Muscle of back (tissue), 11 donors: ENCODE data around the gene PRSS57. TPM values are rescaled to one million over a fixed set of nuclear protein-coding genes. Genes with fewer than 3 reads are reported as not detected.
A peak's percentile ranks its signal among the peaks of the same experiment; 100 is the strongest.

Experiments used
- DNase-seq, 3 donors: peaks; one replicate each; pipeline versions ENCODE4 v3.0.0 to v3.0.0-alpha.2; 2013
- polyA plus RNA-seq, 10 donors: library from polyadenylated mRNA; unstranded; fragments of 120-200 nt; gene quantifications; one replicate each; pipeline ENCODE4 v1.2.1, GENCODE V29; 2013; ENCODE audit not compliant: insufficient read length in 10 of 10

PRSS57 gene
- polyA plus RNA-seq, 10 donors: 0.19 to 0.35 (median 0.26) TPM; not detected in 6

- DNase-seq: no peak
Observed at GRCh38 chr19:694481-695351, 536 bp downstream of the PRSS57 start.

- no peak for DNase-seq
Observed at GRCh38 chr19:690203-690602, 5.0 kb downstream of the PRSS57 start.

- no peak for DNase-seq
Observed at GRCh38 chr19:688992-689391, 6.3 kb downstream of the PRSS57 start.

GRCh38 chr19:688214-688613 is 7.0 kb downstream of the PRSS57 start:
- no peak for DNase-seq

GRCh38 chr19:687569-688166 is 7.6 kb downstream of the PRSS57 start:
- no peak for DNase-seq

- DNase-seq: no peak
Observed at GRCh38 chr19:686589-687297, 8.5 kb downstream of the PRSS57 start.

- no peak for DNase-seq
Observed at GRCh38 chr19:685454-685931, 9.8 kb downstream of the PRSS57 start.

GRCh38 chr19:682678-683320 is 12.5 kb downstream of the PRSS57 start:
- DNase-seq: no peak

- DNase-seq: no peak
Observed at GRCh38 chr19:681029-682019, 13.9 kb downstream of the PRSS57 start.

GRCh38 chr19:680287-681028 is 14.8 kb downstream of the PRSS57 start:
- DNase-seq: peak; percentile 96 to 98 (median 97)

- DNase-seq: peak; percentile 61 to 92 (median 86)
Observed at GRCh38 chr19:679418-680286, 15.6 kb downstream of the PRSS57 start.

GRCh38 chr19:678791-679388 is 16.4 kb downstream of the PRSS57 start:
- DNase-seq: peak in 1 of 3 donors; percentile 77

- DNase-seq: peak in 1 of 3 donors; percentile 61
Observed at GRCh38 chr19:677601-678436, 17.4 kb downstream of the PRSS57 start.

- peak in 2 of 3 donors; percentile 66 to 76 for DNase-seq
Observed at GRCh38 chr19:677201-677600, 18.1 kb downstream of the PRSS57 start.

GRCh38 chr19:676339-677105 is 18.7 kb downstream of the PRSS57 start, which contains the start of gene FSTL3:
Gene FSTL3, plus strand, starts transcription at chr19:676392. Its CDS starts 32 bp downstream, at chr19:676424.
- DNase-seq: peak in 1 of 3 donors; percentile 72

GRCh38 chr19:676007-676338 is 19.3 kb downstream of the PRSS57 start:
- DNase-seq: no peak
